ENCODE results near the gene ULK3.
"Not testable (repeated sequence)": the region's sequence is repeated elsewhere in the genome, so short reads cannot be mapped to it uniquely, and the experiment has no call there.

Gene ULK3

GRCh38 chr15:74842581-74843444, at the start of gene ULK3:
Gene ULK3, minus strand, starts transcription at chr15:74843156. Its CDS starts 51 bp downstream, at chr15:74843105.
- DNase-seq: peak in 55 of 56 donors; percentile 48 to 96 (median 86)

GRCh38 chr15:74892313-74892712, 49.4 kb upstream of the ULK3 start:
- DNase-seq: no peak

GRCh38 chr15:74891469-74891868, 48.5 kb upstream of the ULK3 start:
- DNase-seq: no peak

- no peak for DNase-seq
Measured at GRCh38 chr15:74890665-74890960, 47.7 kb upstream of the ULK3 start.

GRCh38 chr15:74889883-74890664, 47.1 kb upstream of the ULK3 start, which contains the start of gene MPI:
Gene MPI, plus strand, starts transcription at chr15:74890042. Its CDS starts 32 bp downstream, at chr15:74890074.
- DNase-seq: peak; percentile 13 to 92 (median 81)

- DNase-seq: peak in 33 of 56 donors; percentile 15 to 82 (median 46)
Measured at GRCh38 chr15:74889390-74889882, 46.5 kb upstream of the ULK3 start.

GRCh38 chr15:74888716-74889115, 45.8 kb upstream of the ULK3 start:
- no peak for DNase-seq

GRCh38 chr15:74887537-74888193, 44.7 kb upstream of the ULK3 start:
- not testable (repeated sequence) for DNase-seq

- DNase-seq: no peak
Measured at GRCh38 chr15:74885461-74885860, 42.5 kb upstream of the ULK3 start.

GRCh38 chr15:74884428-74885223, 41.7 kb upstream of the ULK3 start:
- DNase-seq: no peak

- no peak for DNase-seq
Measured at GRCh38 chr15:74882528-74882927, 39.6 kb upstream of the ULK3 start.

GRCh38 chr15:74878273-74878672, 35.3 kb upstream of the ULK3 start:
- DNase-seq: no peak

GRCh38 chr15:74873756-74874424, 30.9 kb upstream of the ULK3 start:
- peak in 7 of 56 donors; percentile 11 to 44 (median 38) for DNase-seq

GRCh38 chr15:74873036-74873755, 30.2 kb upstream of the ULK3 start, which contains the start of gene SCAMP2:
Gene SCAMP2, minus strand, starts transcription at chr15:74873365. Its CDS starts 110 bp downstream, at chr15:74873255.
- peak; percentile 67 to 99 (median 94) for DNase-seq

- no peak for DNase-seq
Measured at GRCh38 chr15:74872702-74873035, 29.7 kb upstream of the ULK3 start.

- DNase-seq: peak in 1 of 56 donors; percentile 1
Measured at GRCh38 chr15:74870436-74871215, 27.7 kb upstream of the ULK3 start.

- peak in 33 of 56 donors; percentile 5 to 58 (median 19) for DNase-seq
Measured at GRCh38 chr15:74869726-74870407, 26.9 kb upstream of the ULK3 start.

- no peak for DNase-seq
Measured at GRCh38 chr15:74869372-74869725, 26.4 kb upstream of the ULK3 start.

Data from nucleus accumbens (tissue), 56 donors.